ENCODE data around the gene C16orf90.
"Not testable (repeated sequence)": the region's sequence is repeated elsewhere in the genome, so short reads cannot be mapped to it uniquely, and the experiment has no call there.

Gene C16orf90

GRCh38 chr16:3527216-3527829 lies 32.0 kb upstream of the C16orf90 start:
- not testable (repeated sequence) for H3K4me1 ChIP-seq (ENCODE audit: control insufficient read depth, insufficient read depth, low read length); H3K27me3 ChIP-seq (ENCODE audit: control insufficient read depth, insufficient read depth, low read length); H3K27ac ChIP-seq (ENCODE audit: low read depth, low read length); H3K9ac ChIP-seq (ENCODE audit: low read length); H3K4me3 ChIP-seq (ENCODE audit: low read depth, low read length); H3K9me3 ChIP-seq (ENCODE audit: control insufficient read depth, insufficient read depth, low read depth, low read length)
- H3K36me3 ChIP-seq (ENCODE audit: control insufficient read depth, insufficient read depth, low read length): peaks cover 52% of the 10 kb centered on the region

GRCh38 chr16:3525951-3526350 lies 30.7 kb upstream of the C16orf90 start:
- no peaks in the 10 kb centered on the region for H3K9me3 ChIP-seq (ENCODE audit: control insufficient read depth, insufficient read depth, low read depth, low read length)
- H3K4me1 ChIP-seq (ENCODE audit: control insufficient read depth, insufficient read depth, low read length): no peaks in the 10 kb centered on the region
- H3K27ac ChIP-seq (ENCODE audit: low read depth, low read length): no peak overlapping the region
- peaks cover 48% of the 10 kb centered on the region for H3K36me3 ChIP-seq (ENCODE audit: control insufficient read depth, insufficient read depth, low read length)
- no peaks in the 10 kb centered on the region for H3K27me3 ChIP-seq (ENCODE audit: control insufficient read depth, insufficient read depth, low read length)
- H3K4me3 ChIP-seq (ENCODE audit: low read depth, low read length): no peak overlapping the region
- H3K9ac ChIP-seq (ENCODE audit: low read length): no peak overlapping the region

GRCh38 chr16:3523281-3523680 lies 28.0 kb upstream of the C16orf90 start:
- Histone ChIP-seq H3K9ac (ENCODE audit: low read length) (no peak overlapping the region), H3K4me3 (ENCODE audit: low read depth, low read length) (no peak overlapping the region), H3K36me3 (ENCODE audit: control insufficient read depth, insufficient read depth, low read length) (peaks cover 50% of the 10 kb centered on the region), H3K9me3 (ENCODE audit: control insufficient read depth, insufficient read depth, low read depth, low read length) (no peaks in the 10 kb centered on the region), H3K4me1 (ENCODE audit: control insufficient read depth, insufficient read depth, low read length) (no peaks in the 10 kb centered on the region), H3K27me3 (ENCODE audit: control insufficient read depth, insufficient read depth, low read length) (no peaks in the 10 kb centered on the region), H3K27ac (ENCODE audit: low read depth, low read length) (no peak overlapping the region)

GRCh38 chr16:3520841-3521240 lies 25.6 kb upstream of the C16orf90 start:
- Histone ChIP-seq H3K9me3 (ENCODE audit: control insufficient read depth, insufficient read depth, low read depth, low read length) (no peaks in the 10 kb centered on the region), H3K27me3 (ENCODE audit: control insufficient read depth, insufficient read depth, low read length) (no peaks in the 10 kb centered on the region), H3K4me1 (ENCODE audit: control insufficient read depth, insufficient read depth, low read length) (no peaks in the 10 kb centered on the region), H3K36me3 (ENCODE audit: control insufficient read depth, insufficient read depth, low read length) (peaks cover 51% of the 10 kb centered on the region), H3K4me3 (ENCODE audit: low read depth, low read length) (no peak overlapping the region), H3K9ac (ENCODE audit: low read length) (no peak overlapping the region), H3K27ac (ENCODE audit: low read depth, low read length) (no peak overlapping the region)

GRCh38 chr16:3520413-3520812 lies 25.1 kb upstream of the C16orf90 start:
- H3K9me3 ChIP-seq (ENCODE audit: control insufficient read depth, insufficient read depth, low read depth, low read length): no peaks in the 10 kb centered on the region
- no peaks in the 10 kb centered on the region for H3K4me1 ChIP-seq (ENCODE audit: control insufficient read depth, insufficient read depth, low read length)
- no peaks in the 10 kb centered on the region for H3K27me3 ChIP-seq (ENCODE audit: control insufficient read depth, insufficient read depth, low read length)
- H3K4me3 ChIP-seq (ENCODE audit: low read depth, low read length): no peak overlapping the region
- no peak overlapping the region for H3K9ac ChIP-seq (ENCODE audit: low read length)
- H3K36me3 ChIP-seq (ENCODE audit: control insufficient read depth, insufficient read depth, low read length): peaks cover 55% of the 10 kb centered on the region
- H3K27ac ChIP-seq (ENCODE audit: low read depth, low read length): no peak overlapping the region

- no peak overlapping the region for H3K9ac ChIP-seq (ENCODE audit: low read length)
- no peaks in the 10 kb centered on the region for H3K27me3 ChIP-seq (ENCODE audit: control insufficient read depth, insufficient read depth, low read length)
- H3K36me3 ChIP-seq (ENCODE audit: control insufficient read depth, insufficient read depth, low read length): peaks cover 53% of the 10 kb centered on the region
- no peaks in the 10 kb centered on the region for H3K9me3 ChIP-seq (ENCODE audit: control insufficient read depth, insufficient read depth, low read depth, low read length)
- H3K27ac ChIP-seq (ENCODE audit: low read depth, low read length): no peak overlapping the region
- no peaks in the 10 kb centered on the region for H3K4me1 ChIP-seq (ENCODE audit: control insufficient read depth, insufficient read depth, low read length)
- no peak overlapping the region for H3K4me3 ChIP-seq (ENCODE audit: low read depth, low read length)
Measured at GRCh38 chr16:3519581-3519980, 24.3 kb upstream of the C16orf90 start.

- Histone ChIP-seq H3K27me3 (ENCODE audit: control insufficient read depth, insufficient read depth, low read length) (no peaks in the 10 kb centered on the region), H3K27ac (ENCODE audit: low read depth, low read length) (no peak overlapping the region), H3K9ac (ENCODE audit: low read length) (no peak overlapping the region), H3K9me3 (ENCODE audit: control insufficient read depth, insufficient read depth, low read depth, low read length) (no peaks in the 10 kb centered on the region), H3K4me3 (ENCODE audit: low read depth, low read length) (no peak overlapping the region), H3K4me1 (ENCODE audit: control insufficient read depth, insufficient read depth, low read length) (no peaks in the 10 kb centered on the region), H3K36me3 (ENCODE audit: control insufficient read depth, insufficient read depth, low read length) (peaks cover 59% of the 10 kb centered on the region)
Measured at GRCh38 chr16:3518986-3519348, 23.7 kb upstream of the C16orf90 start.

GRCh38 chr16:3518292-3518985 lies 23.1 kb upstream of the C16orf90 start:
- Histone ChIP-seq H3K36me3 (ENCODE audit: control insufficient read depth, insufficient read depth, low read length) (peaks cover 58% of the 10 kb centered on the region), H3K9ac (ENCODE audit: low read length) (no peak overlapping the region), H3K9me3 (ENCODE audit: control insufficient read depth, insufficient read depth, low read depth, low read length) (no peaks in the 10 kb centered on the region), H3K27ac (ENCODE audit: low read depth, low read length) (no peak overlapping the region), H3K4me3 (ENCODE audit: low read depth, low read length) (no peak overlapping the region), H3K4me1 (ENCODE audit: control insufficient read depth, insufficient read depth, low read length) (no peaks in the 10 kb centered on the region), H3K27me3 (ENCODE audit: control insufficient read depth, insufficient read depth, low read length) (no peaks in the 10 kb centered on the region)

GRCh38 chr16:3515897-3516296 lies 20.6 kb upstream of the C16orf90 start:
- Histone ChIP-seq H3K9me3 (ENCODE audit: control insufficient read depth, insufficient read depth, low read depth, low read length) (no peaks in the 10 kb centered on the region), H3K36me3 (ENCODE audit: control insufficient read depth, insufficient read depth, low read length) (peaks cover 71% of the 10 kb centered on the region), H3K27me3 (ENCODE audit: control insufficient read depth, insufficient read depth, low read length) (no peaks in the 10 kb centered on the region), H3K4me3 (ENCODE audit: low read depth, low read length) (no peak overlapping the region), H3K27ac (ENCODE audit: low read depth, low read length) (no peak overlapping the region), H3K9ac (ENCODE audit: low read length) (no peak overlapping the region), H3K4me1 (ENCODE audit: control insufficient read depth, insufficient read depth, low read length) (no peaks in the 10 kb centered on the region)

GRCh38 chr16:3514621-3515020 lies 19.3 kb upstream of the C16orf90 start:
- Histone ChIP-seq H3K9ac (ENCODE audit: low read length) (no peak overlapping the region), H3K27me3 (ENCODE audit: control insufficient read depth, insufficient read depth, low read length) (no peaks in the 10 kb centered on the region), H3K4me1 (ENCODE audit: control insufficient read depth, insufficient read depth, low read length) (no peaks in the 10 kb centered on the region), H3K9me3 (ENCODE audit: control insufficient read depth, insufficient read depth, low read depth, low read length) (no peaks in the 10 kb centered on the region), H3K27ac (ENCODE audit: low read depth, low read length) (no peak overlapping the region), H3K36me3 (ENCODE audit: control insufficient read depth, insufficient read depth, low read length) (peaks cover 71% of the 10 kb centered on the region), H3K4me3 (ENCODE audit: low read depth, low read length) (no peak overlapping the region)

- Histone ChIP-seq H3K9ac (ENCODE audit: low read length) (no peak overlapping the region), H3K27ac (ENCODE audit: low read depth, low read length) (no peak overlapping the region), H3K36me3 (ENCODE audit: control insufficient read depth, insufficient read depth, low read length) (peaks cover 71% of the 10 kb centered on the region), H3K27me3 (ENCODE audit: control insufficient read depth, insufficient read depth, low read length) (no peaks in the 10 kb centered on the region), H3K9me3 (ENCODE audit: control insufficient read depth, insufficient read depth, low read depth, low read length) (no peaks in the 10 kb centered on the region), H3K4me3 (ENCODE audit: low read depth, low read length) (no peak overlapping the region), H3K4me1 (ENCODE audit: control insufficient read depth, insufficient read depth, low read length) (no peaks in the 10 kb centered on the region)
Measured at GRCh38 chr16:3513892-3514583, 18.7 kb upstream of the C16orf90 start.
